Smooth muscle cell (in vitro differentiated cells): ENCODE measurements around the gene ARHGEF19. TPM values are rescaled to one million over a fixed set of nuclear protein-coding genes. Genes with fewer than 3 reads are reported as not detected.
A peak's percentile ranks its signal among the peaks of the same experiment; 100 is the strongest.

Source experiments
- DNase-seq: peaks from one replicate; lab custom pipeline; 2025; ENCODE audit not compliant: unreplicated experiment; lab: John Stamatoyannopoulos, UW
- H2AFZ ChIP-seq: fragments of 200-600 bp; sonication (generic); 2 replicates; pipeline ENCODE4 v1.6.0; 2016; ENCODE audit warnings: antibody characterized with exemption, low read depth, mild to moderate bottlenecking
- H3F3A ChIP-seq: fragments of 200-600 bp; sonication (generic); 2 replicates; pipeline ENCODE4 v1.6.0; 2017; ENCODE audit warnings: antibody characterized with exemption, low read depth
- H3K27ac ChIP-seq: fragments of 200-600 bp; sonication (generic); 2 replicates; pipeline ENCODE4 v1.5.1; 2016; ENCODE audit warnings: low read depth, mild to moderate bottlenecking
- H3K27me3 ChIP-seq: fragments of 200-600 bp; sonication (generic); 2 replicates; pipeline ENCODE4 v1.6.1; 2016; ENCODE audit warnings: low read depth, mild to moderate bottlenecking
- H3K36me3 ChIP-seq: fragments of 200-600 bp; sonication (generic); 2 replicates; pipeline ENCODE4 v1.5.1; 2016; ENCODE audit warnings: low read depth
- H3K4me1 ChIP-seq: fragments of 200-600 bp; sonication (generic); 2 replicates; pipeline ENCODE4 v1.5.1; 2016; ENCODE audit warnings: low read depth
- H3K4me2 ChIP-seq: fragments of 200-600 bp; sonication (generic); 2 replicates; pipeline ENCODE4 v1.6.0; 2016; ENCODE audit warnings: mild to moderate bottlenecking
- H3K4me3 ChIP-seq: fragments of 200-600 bp; sonication (generic); 2 replicates; pipeline ENCODE4 v1.5.1; 2016; ENCODE audit warnings: mild to moderate bottlenecking
- H3K79me2 ChIP-seq: fragments of 200-600 bp; sonication (generic); 2 replicates; pipeline ENCODE4 v1.6.0; 2016; ENCODE audit warnings: low read depth, mild to moderate bottlenecking
- H3K9ac ChIP-seq: fragments of 200-600 bp; sonication (generic); 2 replicates; pipeline ENCODE4 v1.6.0; 2016; ENCODE audit warnings: low read depth
- H3K9me3 ChIP-seq: fragments of 200-600 bp; sonication (generic); replicated peaks from 2 replicates; pipeline ENCODE4 v1.5.1; 2016; ENCODE audit warnings: low read depth
- H4K20me1 ChIP-seq: fragments of 200-600 bp; sonication (generic); 2 replicates; pipeline ENCODE4 v1.6.0; 2016; ENCODE audit warnings: low read depth
- CTCF ChIP-seq: fragments of 200-600 bp; sonication (generic); IDR thresholded peaks from 2 replicates; pipeline ENCODE4 v1.5.1; 2017; ENCODE audit warnings: borderline replicate concordance, mild to moderate bottlenecking, antibody characterized with exemption; ENCODE audit not compliant: insufficient read depth, poor library complexity, severe bottlenecking
- WGBS: methylation state at CpG from one replicate; pipeline ENCODE4 v1.1.7; 2016; ENCODE audit warnings: low lambda C conversion rate; 5-methylcytosine and 5-hydroxymethylcytosine counted together
- polyA plus RNA-seq: library from polyadenylated mRNA; unstranded; fragments of >200 nt; fragmentation: Nextera tagmentation; extraction: Ambion mirVana; gene quantifications from 2 replicates; pipeline ENCODE4 v1.2.1, GENCODE V29; 2016
- total RNA-seq: library from RNA; depleted of rRNA; stranded (reverse); fragments of >200 nt; gene quantifications from 2 replicates; pipeline ENCODE4 v1.2.3, GENCODE V29; 2014

ARHGEF19 gene
- total and polyA plus RNA-seq, 2 experiments from 2014 or later, result 32.1 to 45.9 TPM

- Histone ChIP-seq H3K9ac (peak overlapping the region; percentile 58), H3K4me3 (no peak overlapping the region), H3K27me3 (no peaks in the 10 kb centered on the region), H3K36me3 (no peaks in the 10 kb centered on the region), H3K9me3 (no peaks in the 10 kb centered on the region), H3K4me2 (peak overlapping the region; percentile 9), H2AFZ (no peak overlapping the region), H4K20me1 (no peaks in the 10 kb centered on the region), H3K27ac (peak overlapping the region; percentile 94), H3F3A (peaks cover 12% of the 10 kb centered on the region), H3K79me2 (no peaks in the 10 kb centered on the region), H3K4me1 (peaks cover 34% of the 10 kb centered on the region)
- no peak for TF ChIP-seq CTCF
- WGBS, result 77% methylated on average over 18 of the region's 22 CpGs
- no peak for DNase-seq
These were observed 37.4 kb downstream of the ARHGEF19 start for GRCh38 chr1:16174886-16175598.

- Histone ChIP-seq H3K36me3 (no peaks in the 10 kb centered on the region), H3K4me2 (peak overlapping the region; percentile 9), H2AFZ (no peak overlapping the region), H3K4me3 (no peak overlapping the region), H3K9ac (peak overlapping the region; percentile 58), H3K79me2 (no peaks in the 10 kb centered on the region), H3K4me1 (peaks cover 34% of the 10 kb centered on the region), H3F3A (peaks cover 10% of the 10 kb centered on the region), H4K20me1 (no peaks in the 10 kb centered on the region), H3K9me3 (no peaks in the 10 kb centered on the region), H3K27ac (peak overlapping the region; percentile 94), H3K27me3 (no peaks in the 10 kb centered on the region)
- 89% methylated on average over 9 of the region's 9 CpGs for WGBS
- DNase-seq, result no peak
- no peak for TF ChIP-seq CTCF
These were observed 38.1 kb downstream of the ARHGEF19 start for GRCh38 chr1:16174261-16174868.

GRCh38 chr1:16173447-16174260 is 38.8 kb downstream of the ARHGEF19 start:
- H3K36me3 ChIP-seq, result no peaks in the 10 kb centered on the region
- H3K4me1 ChIP-seq, result peaks cover 34% of the 10 kb centered on the region
- H3K4me3 ChIP-seq, result no peak overlapping the region
- H3K27ac ChIP-seq, result peak overlapping the region; percentile 94
- H3K9ac ChIP-seq, result peak overlapping the region; percentile 77
- peak overlapping the region; percentile 51 for H3K4me2 ChIP-seq
- H3F3A ChIP-seq, result peaks cover 10% of the 10 kb centered on the region
- no peak for TF ChIP-seq CTCF
- no peak overlapping the region for H2AFZ ChIP-seq
- DNase-seq, result no peak
- no peaks in the 10 kb centered on the region for H4K20me1 ChIP-seq
- no peaks in the 10 kb centered on the region for H3K79me2 ChIP-seq
- 45% methylated on average over 12 of the region's 12 CpGs for WGBS
- H3K9me3 ChIP-seq, result no peaks in the 10 kb centered on the region
- no peaks in the 10 kb centered on the region for H3K27me3 ChIP-seq
